Stimulated activated naive CD4-positive, alpha-beta T cell (primary cell): Measurements from ENCODE around the gene SHROOM3.
"Not testable (repeated sequence)": the region's sequence is repeated elsewhere in the genome, so short reads cannot be mapped to it uniquely, and the experiment has no call there.

Experiments
- DNase-seq, 6 experiments: peaks; one replicate each; lab custom pipeline; 2025; lab: John Stamatoyannopoulos, UW

The SHROOM3 gene

GRCh38 chr4:76445911-76446310, 10.9 kb downstream of the SHROOM3 start:
- DNase-seq = no peak

- DNase-seq = no peak
Observed at GRCh38 chr4:76447393-76447851, 12.4 kb downstream of the SHROOM3 start.

- no peak for DNase-seq
Observed at GRCh38 chr4:76448211-76448610, 13.2 kb downstream of the SHROOM3 start.

- no peak for DNase-seq
Observed at GRCh38 chr4:76449362-76449767, 14.3 kb downstream of the SHROOM3 start.

- no peak for DNase-seq
Observed at GRCh38 chr4:76449833-76450232, 14.8 kb downstream of the SHROOM3 start.

GRCh38 chr4:76453232-76453631, 18.2 kb downstream of the SHROOM3 start:
- no peak for DNase-seq

GRCh38 chr4:76454073-76454472, 19.0 kb downstream of the SHROOM3 start:
- not testable (repeated sequence) for DNase-seq

- no peak for DNase-seq
Observed at GRCh38 chr4:76457885-76458284, 22.9 kb downstream of the SHROOM3 start.

GRCh38 chr4:76458297-76458696, 23.3 kb downstream of the SHROOM3 start:
- DNase-seq = no peak

GRCh38 chr4:76458825-76459224, 23.8 kb downstream of the SHROOM3 start:
- DNase-seq = no peak

- DNase-seq = no peak
Observed at GRCh38 chr4:76459291-76459723, 24.3 kb downstream of the SHROOM3 start.

GRCh38 chr4:76463568-76463967, 28.5 kb downstream of the SHROOM3 start:
- DNase-seq = no peak

GRCh38 chr4:76470064-76470463, 35.0 kb downstream of the SHROOM3 start:
- DNase-seq = no peak

GRCh38 chr4:76470532-76470931, 35.5 kb downstream of the SHROOM3 start:
- no peak for DNase-seq

- DNase-seq = no peak
Observed at GRCh38 chr4:76476571-76476970, 41.5 kb downstream of the SHROOM3 start.

- no peak for DNase-seq
Observed at GRCh38 chr4:76484654-76485053, 49.6 kb downstream of the SHROOM3 start.

GRCh38 chr4:76485450-76485849, 50.4 kb downstream of the SHROOM3 start:
- no peak for DNase-seq

GRCh38 chr4:76486588-76487276, 51.7 kb downstream of the SHROOM3 start:
- no peak for DNase-seq

GRCh38 chr4:76487621-76488020, 52.6 kb downstream of the SHROOM3 start:
- DNase-seq = no peak

GRCh38 chr4:76488455-76488854, 53.4 kb downstream of the SHROOM3 start:
- DNase-seq = no peak

- DNase-seq = no peak
Observed at GRCh38 chr4:76488888-76489685, 54.1 kb downstream of the SHROOM3 start.

- DNase-seq = no peak
Observed at GRCh38 chr4:76489686-76490161, 54.7 kb downstream of the SHROOM3 start.

GRCh38 chr4:76492055-76492454, 57.0 kb downstream of the SHROOM3 start:
- no peak for DNase-seq
